ENCODE results near the gene COLEC11.
"Not testable (repeated sequence)": the region's sequence is repeated elsewhere in the genome, so short reads cannot be mapped to it uniquely, and the experiment has no call there.

Gene COLEC11

GRCh38 chr2:3655871-3656761, 61.2 kb downstream of the COLEC11 start:
- no peak for DNase-seq

GRCh38 chr2:3656762-3657721, 62.1 kb downstream of the COLEC11 start:
- no peak for DNase-seq

DNA sequence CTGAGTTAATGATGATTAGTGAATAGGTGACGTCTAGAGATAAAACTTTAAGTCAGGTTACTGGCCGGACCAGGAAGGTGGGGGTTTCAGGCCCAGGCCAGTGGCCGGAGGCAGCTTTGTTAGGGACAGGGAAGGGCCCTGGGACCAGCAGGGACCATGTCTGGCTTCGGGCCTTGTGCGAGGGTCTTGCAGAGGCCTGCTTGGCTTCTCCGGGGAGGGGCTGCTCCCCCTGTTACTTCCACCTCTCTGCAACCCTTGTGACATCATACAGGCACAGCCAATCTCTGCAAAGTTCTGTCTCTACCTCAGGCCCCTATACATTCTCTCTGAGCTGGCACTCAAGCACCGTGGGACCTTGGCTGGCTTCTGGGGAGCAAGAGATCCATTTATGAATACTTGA, 63.0 kb downstream of the COLEC11 start, which contains the start of gene ALLC:
TSS of gene ALLC (plus strand) at position 320 of the 400 bp plus-strand sequence. CDS start 12,958 bp downstream, outside the sequence.
- DNase-seq = no peak

- peak; percentile 73 for DNase-seq
Measured at GRCh38 chr2:3659447-3660432, 64.8 kb downstream of the COLEC11 start.

DNA sequence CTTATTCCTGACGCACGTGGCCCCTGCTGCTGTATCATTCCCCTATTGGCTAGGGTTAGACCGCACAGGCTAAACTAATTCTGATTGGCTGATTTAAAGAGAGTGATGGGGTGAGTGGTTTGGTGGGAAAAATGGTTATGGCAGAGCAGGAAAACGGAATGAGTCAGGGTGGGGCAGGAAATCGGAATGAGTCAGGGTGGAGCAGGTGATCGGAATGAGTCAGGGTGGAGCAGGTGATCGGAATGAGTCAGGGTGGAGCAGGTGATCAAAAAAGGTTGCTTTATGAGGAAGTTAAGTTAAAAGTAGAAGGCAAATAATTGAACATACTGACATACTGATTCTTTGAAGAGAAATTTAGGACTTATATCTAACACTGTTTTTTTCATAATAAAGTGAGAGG, 65.7 kb downstream of the COLEC11 start:
- DNase-seq = not testable (repeated sequence)

DNA sequence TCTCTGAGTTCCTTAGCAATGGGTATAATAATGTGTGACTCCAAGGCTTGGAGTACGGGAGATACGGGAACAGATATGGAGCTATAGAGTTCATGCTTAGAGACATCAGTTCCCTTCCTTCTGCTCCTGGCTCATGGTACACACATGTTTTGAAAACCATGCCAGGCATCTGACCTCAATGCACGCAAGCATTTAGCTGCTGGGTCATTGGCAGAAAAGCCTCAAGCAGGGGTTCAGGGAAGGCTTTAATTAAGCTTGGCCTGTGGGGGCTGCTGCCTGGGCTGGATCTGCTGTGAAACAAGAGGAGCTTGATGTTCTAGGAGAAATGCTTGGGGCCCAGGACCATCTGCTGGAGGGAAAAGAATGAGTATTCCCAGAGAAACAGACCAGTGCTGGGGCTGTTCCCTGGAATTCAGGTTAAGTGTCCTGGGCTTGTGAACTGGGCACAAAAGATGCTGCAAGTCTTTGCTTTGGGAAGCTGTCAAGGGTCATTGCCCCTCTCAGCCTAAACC, 66.3 kb downstream of the COLEC11 start:
- DNase-seq = no peak

- DNase-seq = peak; percentile 68
Measured at GRCh38 chr2:3662239-3662638, 67.3 kb downstream of the COLEC11 start.

- no peak for DNase-seq
Measured at GRCh38 chr2:3664118-3664517, 69.2 kb downstream of the COLEC11 start.

DNA sequence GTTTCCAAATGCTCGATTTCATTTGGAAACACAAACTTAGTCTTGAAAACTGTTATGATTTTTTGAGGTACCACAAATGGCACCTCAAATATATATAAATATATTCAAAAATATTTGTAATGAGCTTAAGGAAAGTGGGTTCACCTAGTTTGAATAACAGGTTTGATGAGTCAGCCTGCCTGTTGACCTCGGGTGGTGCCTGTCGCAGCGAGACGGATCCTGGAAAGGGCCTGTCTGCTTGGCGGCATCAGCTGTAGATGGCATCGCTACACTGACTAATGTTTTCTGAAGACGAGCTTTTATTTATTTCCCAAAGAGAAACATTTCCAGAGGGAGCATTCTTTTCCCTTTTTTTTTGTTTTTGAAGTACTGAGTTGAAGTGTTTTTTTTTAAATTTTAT, 70.0 kb downstream of the COLEC11 start:
- peak; percentile 48 for DNase-seq

GRCh38 chr2:3665886-3666612, 71.1 kb downstream of the COLEC11 start:
- peak; percentile 44 for DNase-seq

DNA sequence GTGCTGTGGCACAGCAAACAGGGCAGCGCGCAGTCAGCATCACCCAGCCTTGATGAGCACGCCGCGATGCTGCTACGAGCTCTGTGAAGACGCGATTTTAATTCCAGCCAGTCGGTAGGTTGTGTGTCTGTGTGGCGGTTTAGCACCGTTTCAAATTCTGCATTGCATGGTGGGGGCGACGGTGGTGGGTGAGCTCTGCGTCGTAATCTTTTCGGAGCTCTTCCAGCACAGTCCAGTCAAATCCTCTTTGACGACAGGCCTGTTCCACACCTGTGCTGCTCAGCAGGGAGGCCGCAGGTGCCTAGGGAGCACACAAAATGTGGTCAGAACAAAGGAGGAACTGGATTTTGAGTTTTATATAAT, 71.7 kb downstream of the COLEC11 start:
- peak; percentile 45 for DNase-seq

DNA sequence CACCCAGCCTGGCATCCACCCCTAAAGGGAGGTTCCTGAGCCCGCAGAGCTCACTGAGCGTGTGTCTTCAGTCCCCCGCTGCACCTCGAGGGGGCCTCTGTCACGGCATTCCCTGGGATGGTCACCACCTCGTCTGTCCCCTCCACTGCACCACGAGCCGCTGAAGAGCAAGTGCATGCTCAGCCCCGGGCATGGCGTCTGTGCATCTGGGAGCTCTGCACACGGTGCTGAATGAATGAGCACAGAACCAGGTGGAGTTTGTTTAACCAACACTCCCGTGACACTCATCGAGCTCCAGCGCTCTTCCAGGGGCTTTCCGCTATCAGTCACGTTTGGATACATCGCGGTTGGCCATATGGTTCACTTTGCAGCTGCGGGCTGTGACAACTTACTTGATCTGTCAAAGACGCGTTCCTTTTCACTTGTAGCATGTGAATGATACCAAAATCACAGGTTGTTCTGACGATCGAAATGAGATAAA, 72.3 kb downstream of the COLEC11 start:
- no peak for DNase-seq

GRCh38 chr2:3669656-3670055, 74.7 kb downstream of the COLEC11 start:
- peak; percentile 35 for DNase-seq

GRCh38 chr2:3670376-3670775, 75.5 kb downstream of the COLEC11 start:
- peak; percentile 22 for DNase-seq

- DNase-seq = peak; percentile 24
Measured at GRCh38 chr2:3670941-3671340, 76.0 kb downstream of the COLEC11 start.

DNA sequence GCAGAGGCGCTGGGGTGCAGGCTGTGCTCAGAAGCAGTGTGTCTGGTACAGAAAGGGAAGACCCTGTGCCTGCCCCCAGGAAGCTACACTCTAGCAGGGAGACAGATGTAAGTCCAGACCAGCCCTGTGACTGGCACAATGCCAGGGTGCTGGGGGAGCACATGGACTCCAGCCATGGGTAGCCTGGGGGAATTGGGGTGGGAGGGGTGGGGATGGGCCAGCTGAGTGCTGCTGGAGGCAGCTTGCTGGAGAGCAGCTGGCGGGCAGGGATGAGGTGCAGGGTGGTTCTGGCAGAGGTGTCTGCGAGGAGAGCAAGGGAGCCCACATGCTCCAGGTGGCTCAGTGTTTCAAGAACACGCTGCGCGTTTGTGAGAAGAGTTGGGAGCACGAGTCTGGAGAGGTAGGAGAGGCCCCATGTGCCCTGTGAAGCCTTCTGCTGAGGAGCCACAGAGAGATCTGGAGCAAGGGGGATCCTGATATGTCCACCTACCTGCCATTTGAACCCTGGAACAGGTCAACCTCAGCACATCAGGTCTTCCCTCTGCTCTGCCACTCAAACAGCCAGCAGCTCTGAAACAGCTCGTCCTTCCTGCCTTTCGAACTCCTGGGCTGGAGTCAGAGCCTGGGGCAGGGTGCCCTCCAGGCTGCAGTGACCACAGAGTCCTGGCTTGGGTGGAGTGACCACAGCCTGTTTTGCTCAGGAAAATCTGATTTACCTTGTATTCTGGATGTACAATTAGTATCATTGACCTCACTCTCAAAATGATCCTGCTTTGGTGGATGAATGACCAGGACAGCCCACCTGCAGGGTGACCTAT, 78.2 kb downstream of the COLEC11 start:
- DNase-seq = peak; percentile 43

DNA sequence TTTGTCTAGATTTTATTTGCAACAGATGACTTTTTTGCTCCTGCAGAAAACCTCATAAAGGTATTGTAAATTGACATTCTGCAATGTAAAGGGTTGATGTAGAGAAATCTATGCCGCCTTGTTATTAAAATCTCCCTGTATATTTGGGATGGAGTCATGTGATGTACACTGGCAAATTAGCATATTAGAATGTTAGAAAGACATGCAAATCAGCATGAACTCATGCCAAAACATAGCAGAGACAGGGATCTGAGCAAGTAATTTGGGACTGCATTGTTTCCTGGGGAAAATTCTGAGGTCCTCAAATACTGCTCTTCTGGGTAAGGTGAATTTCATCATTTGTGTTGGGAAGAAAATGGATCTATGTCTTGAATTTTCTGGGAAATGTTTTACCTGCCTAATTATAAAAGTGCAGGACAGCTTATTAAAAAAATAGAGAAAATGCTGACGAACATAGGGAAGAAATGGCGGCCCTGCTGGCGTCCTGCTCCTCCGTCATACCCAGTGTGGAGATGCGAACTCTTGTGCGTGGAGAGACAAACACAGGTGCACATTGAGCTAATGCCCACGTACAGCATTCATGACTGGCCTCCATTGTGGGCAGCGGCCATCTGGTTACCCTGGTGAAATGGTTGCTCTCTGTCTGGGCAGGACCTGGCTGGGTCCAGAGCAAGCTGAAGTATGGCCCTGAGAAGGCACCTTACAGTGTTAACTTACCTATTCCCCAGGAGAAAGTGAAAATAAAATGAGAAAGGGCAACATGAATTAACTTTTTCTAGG, 79.3 kb downstream of the COLEC11 start:
- DNase-seq = no peak

DNA sequence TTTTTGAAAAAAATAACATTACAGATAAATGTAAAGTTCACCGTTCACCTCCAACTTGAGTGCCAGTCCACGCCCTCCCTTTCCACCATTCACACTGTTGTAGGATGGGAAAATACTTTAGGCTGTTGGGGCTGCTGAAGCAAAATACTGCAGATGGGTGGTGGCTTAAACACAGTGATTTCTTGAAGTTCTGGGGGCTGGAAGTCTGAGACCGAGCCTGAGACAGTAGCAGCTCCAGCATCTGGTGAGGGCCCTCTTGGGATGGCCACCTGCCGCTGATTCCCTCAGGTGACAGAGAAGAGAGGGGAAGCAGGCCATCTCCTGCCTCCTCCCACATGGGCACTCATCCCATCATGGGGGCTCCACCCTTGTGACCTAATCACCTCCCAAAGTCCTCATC, 80.8 kb downstream of the COLEC11 start:
- DNase-seq = no peak

DNA sequence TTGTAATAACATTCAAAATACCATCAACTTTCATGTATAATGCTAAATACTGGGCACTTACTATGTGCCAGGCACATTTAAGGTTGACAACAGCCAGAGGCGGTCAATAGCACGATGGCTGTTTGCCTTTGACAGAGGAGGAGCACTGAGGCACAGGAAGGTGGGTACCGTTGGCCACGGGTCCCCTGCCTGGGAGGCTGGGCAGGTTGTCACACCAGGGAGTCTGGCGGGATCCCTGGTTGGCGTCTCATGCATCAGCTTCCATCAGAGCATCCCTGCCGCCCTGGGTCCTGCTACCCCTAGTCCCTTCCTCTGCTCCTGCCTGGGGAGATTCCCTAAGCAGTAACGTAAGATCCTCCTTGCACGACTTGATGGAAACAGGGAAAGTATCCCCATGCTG, 82.5 kb downstream of the COLEC11 start:
- DNase-seq = no peak
